Activated T-cell treated with anti-CD3 and anti-CD28 coated beads, Interleukin-2, amount 50 U/mL, for 72 hours (primary cell): ENCODE measurements around the gene POP4. TPM values are rescaled to one million over a fixed set of nuclear protein-coding genes. Genes with fewer than 3 reads are reported as not detected.

Experiments used
- total RNA-seq, 2 donors: library from RNA; stranded (reverse); gene quantifications; one replicate each; pipeline ENCODE4 v1.2.3, GENCODE V29; 2022

Gene POP4
- total RNA-seq, 2 donors from 2014 or later, result 62.6 to 65.3 TPM

Other genes with a start within 250 kb of the POP4 start
- not detected for gene VSTM2B, start 80.3 kb upstream of the POP4 start, total RNA-seq
- 10 to 100 TPM; 21.3 to 21.5 TPM for gene PLEKHF1, start 59.2 kb downstream of the POP4 start, total RNA-seq
- 10 to 100 TPM; 32.1 to 35.6 TPM for gene C19orf12, start 109.0 kb downstream of the POP4 start, total RNA-seq
- gene CCNE1, start 205.7 kb downstream of the POP4 start, total RNA-seq, result 10 to 100 TPM; 39.3 to 41.9 TPM